Measurements from ENCODE around the gene RPL5. TPM values are rescaled to one million over a fixed set of nuclear protein-coding genes. Genes with fewer than 3 reads are reported as not detected.

The RPL5 gene
- polyA plus RNA-seq, 3 donors = 921 to 1,114 (median 953) TPM

GRCh38 chr1:92790867-92791266 is 41.0 kb upstream of the RPL5 start:
- Histone ChIP-seq H3K27ac (ENCODE audit: low read depth in 1 of 2, low read length in 2 of 2) (no peak overlapping the region), H3K27me3 (ENCODE audit: control insufficient read depth in 2 of 2, insufficient read depth in 2 of 2, low read length in 2 of 2) (peaks cover 2 to 8% of the 10 kb centered on the region in 2 donors), H3K9me3 (replicated peaks in 1 of 2; ENCODE audit: control insufficient read depth in 1 of 2, insufficient read depth in 1 of 2, low read length in 2 of 2) (no peaks in the 10 kb centered on the region), H3K4me2 (replicated peaks; ENCODE audit: extremely low read depth, low read length, poor library complexity, severe bottlenecking) (no peak overlapping the region), H3K9ac (ENCODE audit: insufficient read depth, low read length, poor library complexity, severe bottlenecking) (no peak overlapping the region), H2AFZ (ENCODE audit: insufficient read depth, low read depth, low read length, poor library complexity, severe bottlenecking) (no peak overlapping the region), H3K4me3 (replicated peaks in 1 of 3; ENCODE audit: low read depth in 2 of 3, low read length in 3 of 3) (no peak overlapping the region), H3K36me3 (replicated peaks in 1 of 2; ENCODE audit: control insufficient read depth in 1 of 2, insufficient read depth in 2 of 2, low read length in 2 of 2) (no peaks in the 10 kb centered on the region), H4K20me1 (ENCODE audit: insufficient read depth, low read length) (no peaks in the 10 kb centered on the region), H3K79me2 (ENCODE audit: insufficient read depth, low read length) (no peaks in the 10 kb centered on the region), H3K4me1 (ENCODE audit: control insufficient read depth in 1 of 2, insufficient read depth in 2 of 2, low read length in 2 of 2) (peaks cover 16 to 19% of the 10 kb centered on the region in 2 donors)
- intact Hi-C loops (cut with micrococcal nuclease) = no loop called here
- WGBS (ENCODE audit: insufficient coverage) = no CpG with 5 or more reads among the region's 2 CpGs
- DNase-seq = no peak
- Mint-ChIP-seq H3K36me3 (no peaks in the 10 kb centered on the region), H3K27me3 (ENCODE audit: low read depth in 3 of 3) (peaks cover 2 to 18% (median 7%) of the 10 kb centered on the region in 3 donors), H3K9me3 (peaks cover 0 to 1% (median 0%) of the 10 kb centered on the region in 7 donors), H3K4me3 (no peak overlapping the region), H3K27ac (no peak overlapping the region), H3K4me1 (peaks cover 23% of the 10 kb centered on the region)
- no peak for TF ChIP-seq CTCF (IDR thresholded peaks at IDR 0.05)

- WGBS (ENCODE audit: insufficient coverage) = no CpG with 5 or more reads among the region's 7 CpGs
- H3K4me2 ChIP-seq (replicated peaks; ENCODE audit: extremely low read depth, low read length, poor library complexity, severe bottlenecking) = no peak overlapping the region
- DNase-seq = no peak
- no peaks in the 10 kb centered on the region for H3K36me3 ChIP-seq (replicated peaks in 1 of 2; ENCODE audit: control insufficient read depth in 1 of 2, insufficient read depth in 2 of 2, low read length in 2 of 2)
- TF ChIP-seq CTCF (IDR thresholded peaks at IDR 0.05) = no peak
- no peak overlapping the region for H3K4me3 Mint-ChIP-seq
- H3K27ac Mint-ChIP-seq = no peak overlapping the region
- H3K9ac ChIP-seq (ENCODE audit: insufficient read depth, low read length, poor library complexity, severe bottlenecking) = no peak overlapping the region
- H3K9me3 Mint-ChIP-seq = peaks cover 0 to 1% (median 0%) of the 10 kb centered on the region in 7 donors
- no peak overlapping the region for H3K27ac ChIP-seq (ENCODE audit: low read depth in 1 of 2, low read length in 2 of 2)
- H3K79me2 ChIP-seq (ENCODE audit: insufficient read depth, low read length) = no peaks in the 10 kb centered on the region
- H3K27me3 Mint-ChIP-seq (ENCODE audit: low read depth in 3 of 3) = peaks cover 2 to 18% (median 9%) of the 10 kb centered on the region in 3 donors
- peaks cover 18% of the 10 kb centered on the region for H3K4me1 Mint-ChIP-seq
- H3K4me1 ChIP-seq (ENCODE audit: control insufficient read depth in 1 of 2, insufficient read depth in 2 of 2, low read length in 2 of 2) = peaks cover 9 to 12% of the 10 kb centered on the region in 2 donors
- H3K9me3 ChIP-seq (replicated peaks in 1 of 2; ENCODE audit: control insufficient read depth in 1 of 2, insufficient read depth in 1 of 2, low read length in 2 of 2) = no peaks in the 10 kb centered on the region
- peaks cover 2 to 8% of the 10 kb centered on the region in 2 donors for H3K27me3 ChIP-seq (ENCODE audit: control insufficient read depth in 2 of 2, insufficient read depth in 2 of 2, low read length in 2 of 2)
- H4K20me1 ChIP-seq (ENCODE audit: insufficient read depth, low read length) = no peaks in the 10 kb centered on the region
- intact Hi-C loops (cut with micrococcal nuclease) = no loop called here
- H2AFZ ChIP-seq (ENCODE audit: insufficient read depth, low read depth, low read length, poor library complexity, severe bottlenecking) = no peak overlapping the region
- H3K4me3 ChIP-seq (replicated peaks in 1 of 3; ENCODE audit: low read depth in 2 of 3, low read length in 3 of 3) = no peak overlapping the region
- no peaks in the 10 kb centered on the region for H3K36me3 Mint-ChIP-seq
Measured at GRCh38 chr1:92791487-92792066, 40.3 kb upstream of the RPL5 start.

All from CD14-positive monocyte (primary cell).